HG02759 (cell line): ENCODE measurements around the gene ECEL1.

Experiments
- ATAC-seq: cut with Tn5 transposase; IDR thresholded peaks from one replicate; pipeline ENCODE4 v1.9.1; 2021; ENCODE audit warnings: mild to moderate bottlenecking, moderate library complexity; ENCODE audit not compliant: unreplicated experiment

ECEL1 gene

GRCh38 chr2:232502511-232502910, 14.9 kb upstream of the ECEL1 start:
- no peak for ATAC-seq

- ATAC-seq, result no peak
Measured at GRCh38 chr2:232501794-232502390, 14.3 kb upstream of the ECEL1 start.

- ATAC-seq, result no peak
Measured at GRCh38 chr2:232501331-232501771, 13.7 kb upstream of the ECEL1 start.

GRCh38 chr2:232498452-232498851, 10.8 kb upstream of the ECEL1 start:
- ATAC-seq, result no peak

GRCh38 chr2:232497348-232497747, 9.7 kb upstream of the ECEL1 start:
- ATAC-seq, result no peak

GRCh38 chr2:232496501-232497270, 9.1 kb upstream of the ECEL1 start:
- ATAC-seq, result no peak

- no peak for ATAC-seq
Measured at GRCh38 chr2:232495292-232495691, 7.7 kb upstream of the ECEL1 start.

GRCh38 chr2:232494542-232494941, 6.9 kb upstream of the ECEL1 start:
- no peak for ATAC-seq

- no peak for ATAC-seq
Measured at GRCh38 chr2:232493701-232494474, 6.3 kb upstream of the ECEL1 start.

GRCh38 chr2:232492963-232493700, 5.5 kb upstream of the ECEL1 start:
- no peak for ATAC-seq

- no peak for ATAC-seq
Measured at GRCh38 chr2:232492236-232492848, 4.7 kb upstream of the ECEL1 start.

- no peak for ATAC-seq
Measured at GRCh38 chr2:232491139-232491780, 3.6 kb upstream of the ECEL1 start.

- no peak for ATAC-seq
Measured at GRCh38 chr2:232490221-232491138, 2.8 kb upstream of the ECEL1 start.

GRCh38 chr2:232489516-232490220, 2.0 kb upstream of the ECEL1 start:
- no peak for ATAC-seq

GRCh38 chr2:232488721-232489300, 1.2 kb upstream of the ECEL1 start:
- ATAC-seq, result no peak

- no peak for ATAC-seq
Measured at GRCh38 chr2:232488097-232488711, 570 bp upstream of the ECEL1 start.

- no peak for ATAC-seq
Measured at GRCh38 chr2:232486558-232487384, 863 bp downstream of the ECEL1 start.
